GM10248 (cell line): Measurements from ENCODE around the gene DLGAP1.

ENCODE experiments used
- CTCF ChIA-PET: fragments of 300-600 bp; sonication (Branson Sonifier 250); formaldehyde crosslinking; extraction: SDS; loops from one replicate; lab custom pipeline; 2021; ENCODE audit warnings: antibody characterized with exemption; lab: Yijun Ruan, JAX
- POLR2A ChIA-PET: fragments of 350-650 bp; sonication (Branson Sonifier 250); formaldehyde crosslinking; extraction: SDS; loops from one replicate; lab custom pipeline; 2020; ENCODE audit warnings: antibody characterized with exemption; lab: Yijun Ruan, JAX
- DNase-seq: peaks from one replicate; pipeline ENCODE4 v3.0.0; 2012; ENCODE audit errors: extremely low spot score
- TF ChIP-seq, protein P1 (sequence below): IDR thresholded peaks from 2 replicates; pipeline ENCODE4 v1.5.1; 2012; ENCODE audit warnings: mild to moderate bottlenecking, low read depth; ENCODE audit errors: extremely low read depth, missing control alignments, control extremely low read depth

Gene DLGAP1

GRCh38 chr18:3885209-3885792 lies 569.8 kb downstream of the DLGAP1 start:
- no peak for DNase-seq
- TF ChIP-seq, protein P1, sequence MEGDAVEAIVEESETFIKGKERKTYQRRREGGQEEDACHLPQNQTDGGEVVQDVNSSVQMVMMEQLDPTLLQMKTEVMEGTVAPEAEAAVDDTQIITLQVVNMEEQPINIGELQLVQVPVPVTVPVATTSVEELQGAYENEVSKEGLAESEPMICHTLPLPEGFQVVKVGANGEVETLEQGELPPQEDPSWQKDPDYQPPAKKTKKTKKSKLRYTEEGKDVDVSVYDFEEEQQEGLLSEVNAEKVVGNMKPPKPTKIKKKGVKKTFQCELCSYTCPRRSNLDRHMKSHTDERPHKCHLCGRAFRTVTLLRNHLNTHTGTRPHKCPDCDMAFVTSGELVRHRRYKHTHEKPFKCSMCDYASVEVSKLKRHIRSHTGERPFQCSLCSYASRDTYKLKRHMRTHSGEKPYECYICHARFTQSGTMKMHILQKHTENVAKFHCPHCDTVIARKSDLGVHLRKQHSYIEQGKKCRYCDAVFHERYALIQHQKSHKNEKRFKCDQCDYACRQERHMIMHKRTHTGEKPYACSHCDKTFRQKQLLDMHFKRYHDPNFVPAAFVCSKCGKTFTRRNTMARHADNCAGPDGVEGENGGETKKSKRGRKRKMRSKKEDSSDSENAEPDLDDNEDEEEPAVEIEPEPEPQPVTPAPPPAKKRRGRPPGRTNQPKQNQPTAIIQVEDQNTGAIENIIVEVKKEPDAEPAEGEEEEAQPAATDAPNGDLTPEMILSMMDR = no peak
- ChIA-PET CTCF (interaction anchor here (1.1 to 2.2 kb wide), 4 partner anchors 9 to 110 kb away, joined by 3 to 4 read pairs (median 4); no protein-coding TSS in a partner anchor), POLR2A (no interaction called here)

DNA sequence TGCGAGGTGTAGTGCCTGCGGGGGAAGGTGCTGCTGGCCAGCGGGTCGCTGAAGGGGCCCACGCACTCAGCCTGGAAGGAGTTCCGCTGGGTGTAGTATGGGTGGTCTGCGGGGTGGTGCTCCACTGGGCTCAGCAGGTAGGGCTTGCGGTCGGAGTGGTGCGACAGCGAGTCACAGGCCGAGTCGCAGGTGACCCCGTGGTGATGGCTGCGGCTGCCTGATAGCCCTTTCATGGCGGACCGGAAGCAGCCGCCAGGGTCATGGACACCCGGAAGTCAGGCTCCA lies 575.3 kb downstream of the DLGAP1 start:
- TF ChIP-seq, protein P1 = no peak
- no peak for DNase-seq
- ChIA-PET POLR2A (no interaction called here), CTCF (no interaction called here)

DNA sequence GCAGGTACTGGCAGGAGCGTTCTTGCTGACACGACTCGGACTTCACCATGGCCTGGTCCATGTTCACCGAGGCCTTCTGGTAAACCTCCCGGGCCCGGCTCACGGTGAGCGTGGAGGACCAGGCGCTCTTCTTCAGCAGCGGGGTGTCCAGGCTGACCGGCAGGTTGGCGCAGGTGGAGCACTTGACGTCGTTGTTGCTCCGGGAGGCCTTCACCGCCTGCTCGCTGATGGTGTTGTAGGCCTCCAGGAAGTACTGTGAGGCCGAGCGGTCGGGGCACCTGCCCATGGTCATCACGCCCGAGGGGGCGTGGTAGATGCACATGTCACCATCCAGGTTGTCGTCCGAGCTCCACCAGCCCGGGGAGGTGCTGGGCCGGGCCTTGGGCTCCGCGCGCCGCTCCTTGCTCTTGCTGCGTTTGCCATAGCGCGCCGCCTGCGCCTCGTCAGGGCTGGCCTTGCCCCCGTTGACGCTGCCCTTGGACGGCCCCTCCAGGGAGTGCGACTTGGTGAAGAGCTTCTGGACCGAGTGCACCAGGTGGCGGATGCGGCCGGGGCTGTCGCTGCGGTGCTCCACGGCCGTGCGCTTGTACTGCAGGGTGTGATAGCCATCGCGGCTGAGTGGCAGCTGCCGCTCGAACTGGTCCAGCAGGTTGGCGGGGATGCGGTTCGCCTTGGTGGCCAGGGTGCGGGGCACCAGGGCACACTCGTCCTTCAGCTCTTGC lies 575.8 kb downstream of the DLGAP1 start:
- CTCF ChIA-PET = no interaction called here
- POLR2A ChIA-PET = no interaction called here
- no peak for DNase-seq
- TF ChIP-seq, protein P1 = no peak

GRCh38 chr18:3878401-3878800 lies 576.7 kb downstream of the DLGAP1 start:
- TF ChIP-seq, protein P1 = no peak
- ChIA-PET CTCF (interaction anchor here (1.0 kb wide), 1 partner anchor 9 kb away, joined by 3 read pairs; no protein-coding TSS in a partner anchor), POLR2A (no interaction called here)
- no peak for DNase-seq

DNA sequence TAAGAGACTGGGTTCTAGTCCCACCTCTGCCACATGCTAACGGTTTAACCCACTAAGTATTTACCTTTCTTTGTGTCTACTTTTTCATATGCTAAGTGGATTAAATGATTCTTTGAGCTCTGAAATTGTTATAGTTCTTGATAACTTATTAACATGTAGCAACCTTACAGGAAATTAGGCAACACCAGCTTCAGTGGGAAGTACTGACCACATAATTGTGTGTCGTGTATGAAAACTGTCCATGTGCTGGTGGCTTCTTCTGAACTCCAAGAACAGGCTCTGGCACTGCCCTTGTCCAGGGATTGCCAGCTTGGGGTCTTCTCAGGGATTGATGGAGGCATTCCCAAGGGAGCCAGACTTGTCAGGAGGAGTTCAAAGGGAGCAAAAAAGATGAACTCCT lies 577.4 kb downstream of the DLGAP1 start:
- ChIA-PET CTCF (interaction anchor here (1.0 kb wide), 1 partner anchor 8 kb away, joined by 3 read pairs; no protein-coding TSS in a partner anchor), POLR2A (no interaction called here)
- no peak for DNase-seq
- TF ChIP-seq, protein P1 = no peak

DNA sequence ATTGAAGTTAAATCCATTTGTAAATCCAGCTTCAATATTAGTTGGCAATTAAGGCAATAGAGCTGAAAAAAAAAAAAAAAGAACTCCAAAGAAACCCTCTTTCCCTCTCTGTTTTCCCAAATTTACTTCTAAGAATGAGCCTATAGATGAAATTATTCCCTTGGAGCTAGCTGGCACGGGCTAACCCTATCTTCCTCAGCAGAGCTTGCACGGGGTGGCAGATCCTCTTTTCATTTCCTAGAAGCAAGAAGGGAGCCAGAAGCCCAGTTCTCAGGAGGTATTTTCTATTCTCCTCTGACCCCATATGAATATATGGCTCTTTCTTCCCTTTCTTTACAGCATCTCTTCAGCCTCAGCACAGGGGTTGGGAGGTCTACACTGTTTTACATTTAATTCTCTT lies 579.1 kb downstream of the DLGAP1 start:
- ChIA-PET CTCF (interaction anchor here (1.3 to 1.7 kb wide), 3 partner anchors 14 to 105 kb away, joined by 3 to 4 read pairs (median 3); no protein-coding TSS in a partner anchor), POLR2A (no interaction called here)
- TF ChIP-seq, protein P1 = no peak
- DNase-seq = no peak
